ENCODE data around the gene TEDC1. TPM values are rescaled to one million over a fixed set of nuclear protein-coding genes. Genes with fewer than 3 reads are reported as not detected.

TEDC1 gene
- total RNA-seq, 2 donors from 2014 or later = 3.5 to 3.9 TPM

DNA sequence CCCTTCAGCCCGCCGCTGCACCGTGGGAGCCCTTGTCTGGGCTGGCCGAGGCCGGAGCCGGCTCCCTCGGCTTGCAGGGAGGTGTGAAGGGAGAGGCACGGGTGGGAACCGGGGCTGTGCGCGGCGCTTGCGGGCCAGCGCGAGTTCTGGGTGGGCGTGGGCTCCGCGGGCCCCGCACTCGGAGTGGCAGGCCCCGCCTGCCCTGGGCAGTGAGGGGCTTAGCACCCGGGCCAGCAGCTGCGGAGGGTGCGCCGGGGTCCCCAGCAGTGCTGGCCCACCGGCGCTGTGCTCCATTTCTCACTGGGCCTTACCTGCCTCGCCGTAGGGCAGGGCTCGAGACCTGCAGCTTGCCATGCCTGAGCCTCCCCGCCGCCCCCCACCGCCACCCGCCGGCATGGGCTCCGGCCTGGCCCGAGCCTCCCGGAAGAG lies 56.7 kb downstream of the TEDC1 start:
- H3K4me1 ChIP-seq = no peaks in the 10 kb centered on the region
- DNase-seq (ENCODE audit: low spot score) = no peak
- no peak overlapping the region for H3K27ac ChIP-seq
- H3K4me3 ChIP-seq = no peak overlapping the region
- no peak for TF ChIP-seq CTCF (IDR thresholded peaks at IDR 0.05)
- peaks cover 0 to 10% of the 10 kb centered on the region in 2 donors for H3K9me3 ChIP-seq
- no peaks in the 10 kb centered on the region for H3K27me3 ChIP-seq
- H3K36me3 ChIP-seq = no peaks in the 10 kb centered on the region

Other genes starting within 250 kb of the TEDC1 start
- gene BTBD6, start 242.7 kb upstream of the TEDC1 start, total RNA-seq = 10 to 100 TPM; 26.9 to 34.9 TPM
- gene BRF1, start 190.2 kb upstream of the TEDC1 start, total RNA-seq = 10 to 100 TPM; 16.2 to 17.2 TPM
- gene PACS2, start 176.5 kb upstream of the TEDC1 start, total RNA-seq = 10 to 100 TPM; 55.0 to 59.7 TPM
- under 1 TPM in 1 of 2 donors, not detected in 1; 0.16 TPM for gene TEX22, start 92.7 kb upstream of the TEDC1 start, total RNA-seq
- gene MTA1, start 71.4 kb upstream of the TEDC1 start, total RNA-seq = 10 to 100 TPM; 51.9 to 61.7 TPM
- 1,000 to 10,000 TPM in 1 of 2 donors, 100 to 1,000 TPM in 1; 831 to 1,272 TPM for gene CRIP2, start 16.4 kb upstream of the TEDC1 start, total RNA-seq
- 10 to 100 TPM; 42.9 to 79.2 TPM for gene CRIP1, start 4.4 kb upstream of the TEDC1 start, total RNA-seq
- gene TMEM121, start 35.3 kb downstream of the TEDC1 start, total RNA-seq = 1 to 10 TPM; 3.4 to 5.8 TPM

All from right atrium auricular region (tissue), 2 donors.